ENCODE measurements around the gene CST6.
"Not testable (repeated sequence)": the region's sequence is repeated elsewhere in the genome, so short reads cannot be mapped to it uniquely, and the experiment has no call there.

CST6 gene

DNA sequence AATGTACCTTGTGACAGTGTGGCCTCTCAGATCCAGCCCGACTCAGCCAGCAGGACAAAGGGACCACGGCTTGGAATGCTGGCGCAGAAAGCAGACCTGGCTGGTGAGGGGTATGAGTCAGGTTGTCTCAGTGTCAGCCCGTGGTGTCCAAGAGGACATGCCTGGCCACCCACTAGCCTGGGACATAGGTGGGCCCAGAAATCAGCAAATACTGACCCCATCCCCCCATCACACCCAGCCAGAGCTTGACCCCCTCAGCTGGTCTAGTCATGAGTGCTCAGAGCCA lies 5.0 kb upstream of the CST6 start:
- H3K9me3 ChIP-seq (ENCODE audit: control insufficient read depth, low read length): no peaks in the 10 kb centered on the region
- H3K27ac ChIP-seq (ENCODE audit: insufficient read depth, low read length, poor library complexity, severe bottlenecking): no peak overlapping the region
- peaks cover 10% of the 10 kb centered on the region for H3K36me3 ChIP-seq (ENCODE audit: control insufficient read depth, insufficient read depth, low read length)
- H3K27me3 ChIP-seq (replicated peaks; ENCODE audit: control insufficient read depth, insufficient read depth, low read length, poor library complexity, severe bottlenecking): peaks cover 7% of the 10 kb centered on the region
- peaks cover 7% of the 10 kb centered on the region for H3K4me1 ChIP-seq (ENCODE audit: control insufficient read depth, insufficient read depth, low read length, poor library complexity, severe bottlenecking)
- no peak overlapping the region for H3K4me3 ChIP-seq (ENCODE audit: insufficient read depth, low read depth, low read length, poor library complexity, severe bottlenecking)
- no peak for DNase-seq

- H3K9me3 ChIP-seq (ENCODE audit: control insufficient read depth, low read length): no peaks in the 10 kb centered on the region
- no peak for DNase-seq
- peaks cover 11% of the 10 kb centered on the region for H3K27me3 ChIP-seq (replicated peaks; ENCODE audit: control insufficient read depth, insufficient read depth, low read length, poor library complexity, severe bottlenecking)
- H3K4me1 ChIP-seq (ENCODE audit: control insufficient read depth, insufficient read depth, low read length, poor library complexity, severe bottlenecking): peaks cover 11% of the 10 kb centered on the region
- peaks cover 10% of the 10 kb centered on the region for H3K36me3 ChIP-seq (ENCODE audit: control insufficient read depth, insufficient read depth, low read length)
- H3K27ac ChIP-seq (ENCODE audit: insufficient read depth, low read length, poor library complexity, severe bottlenecking): no peak overlapping the region
- H3K4me3 ChIP-seq (ENCODE audit: insufficient read depth, low read depth, low read length, poor library complexity, severe bottlenecking): no peak overlapping the region
These were observed 4.6 kb upstream of the CST6 start for GRCh38 chr11:66007201-66007634.

DNA sequence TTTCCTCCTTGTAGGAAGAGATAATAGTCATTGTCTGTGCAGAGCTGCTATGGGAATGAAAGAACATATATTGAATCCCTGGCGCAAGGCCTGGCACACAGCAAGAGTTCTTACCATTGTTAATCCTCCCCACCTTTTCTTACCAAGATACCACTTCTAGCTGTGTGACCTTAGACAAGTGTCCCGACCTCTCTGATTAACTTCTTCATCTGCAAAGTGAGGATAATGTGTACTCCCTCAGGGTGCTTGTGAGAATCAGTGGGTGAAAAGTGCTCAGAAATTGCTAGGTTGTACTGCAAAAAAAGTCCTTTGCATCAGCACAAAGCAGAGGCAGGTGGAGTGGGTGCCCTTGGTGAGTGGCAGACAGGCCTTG lies 3.7 kb upstream of the CST6 start:
- Histone ChIP-seq H3K4me3 (ENCODE audit: insufficient read depth, low read depth, low read length, poor library complexity, severe bottlenecking) (no peak overlapping the region), H3K9me3 (ENCODE audit: control insufficient read depth, low read length) (no peaks in the 10 kb centered on the region), H3K27me3 (replicated peaks; ENCODE audit: control insufficient read depth, insufficient read depth, low read length, poor library complexity, severe bottlenecking) (peaks cover 17% of the 10 kb centered on the region), H3K27ac (ENCODE audit: insufficient read depth, low read length, poor library complexity, severe bottlenecking) (no peak overlapping the region), H3K4me1 (ENCODE audit: control insufficient read depth, insufficient read depth, low read length, poor library complexity, severe bottlenecking) (peaks cover 7% of the 10 kb centered on the region), H3K36me3 (ENCODE audit: control insufficient read depth, insufficient read depth, low read length) (peaks cover 10% of the 10 kb centered on the region)
- no peak for DNase-seq

- Histone ChIP-seq H3K36me3 (ENCODE audit: control insufficient read depth, insufficient read depth, low read length) (peaks cover 10% of the 10 kb centered on the region), H3K27ac (ENCODE audit: insufficient read depth, low read length, poor library complexity, severe bottlenecking) (no peak overlapping the region), H3K4me3 (ENCODE audit: insufficient read depth, low read depth, low read length, poor library complexity, severe bottlenecking) (no peak overlapping the region), H3K9me3 (ENCODE audit: control insufficient read depth, low read length) (no peaks in the 10 kb centered on the region), H3K4me1 (ENCODE audit: control insufficient read depth, insufficient read depth, low read length, poor library complexity, severe bottlenecking) (peaks cover 6% of the 10 kb centered on the region), H3K27me3 (replicated peaks; ENCODE audit: control insufficient read depth, insufficient read depth, low read length, poor library complexity, severe bottlenecking) (peaks cover 22% of the 10 kb centered on the region)
- DNase-seq: no peak
These were observed 3.2 kb upstream of the CST6 start for GRCh38 chr11:66008468-66009101.

- peaks cover 22% of the 10 kb centered on the region for H3K27me3 ChIP-seq (replicated peaks; ENCODE audit: control insufficient read depth, insufficient read depth, low read length, poor library complexity, severe bottlenecking)
These were observed 1.8 kb upstream of the CST6 start for GRCh38 chr11:66010036-66010435.

GRCh38 chr11:66011239-66011784 lies 496 bp upstream of the CST6 start:
- Histone ChIP-seq H3K27me3 (replicated peaks; ENCODE audit: control insufficient read depth, insufficient read depth, low read length, poor library complexity, severe bottlenecking) (peaks cover 22% of the 10 kb centered on the region), H3K36me3 (ENCODE audit: control insufficient read depth, insufficient read depth, low read length) (no peaks in the 10 kb centered on the region), H3K4me3 (ENCODE audit: insufficient read depth, low read depth, low read length, poor library complexity, severe bottlenecking) (no peak overlapping the region), H3K9me3 (ENCODE audit: control insufficient read depth, low read length) (no peaks in the 10 kb centered on the region), H3K4me1 (ENCODE audit: control insufficient read depth, insufficient read depth, low read length, poor library complexity, severe bottlenecking) (peaks cover 6% of the 10 kb centered on the region), H3K27ac (ENCODE audit: insufficient read depth, low read length, poor library complexity, severe bottlenecking) (no peak overlapping the region)
- DNase-seq: no peak

More at GRCh38 chr11:66010036-66010435, 1.8 kb upstream of the CST6 start:
- not testable (repeated sequence) for H3K4me1 ChIP-seq (ENCODE audit: control insufficient read depth, insufficient read depth, low read length, poor library complexity, severe bottlenecking); H3K4me3 ChIP-seq (ENCODE audit: insufficient read depth, low read depth, low read length, poor library complexity, severe bottlenecking); DNase-seq; H3K27ac ChIP-seq (ENCODE audit: insufficient read depth, low read length, poor library complexity, severe bottlenecking); H3K9me3 ChIP-seq (ENCODE audit: control insufficient read depth, low read length); H3K36me3 ChIP-seq (ENCODE audit: control insufficient read depth, insufficient read depth, low read length)

DNA sequence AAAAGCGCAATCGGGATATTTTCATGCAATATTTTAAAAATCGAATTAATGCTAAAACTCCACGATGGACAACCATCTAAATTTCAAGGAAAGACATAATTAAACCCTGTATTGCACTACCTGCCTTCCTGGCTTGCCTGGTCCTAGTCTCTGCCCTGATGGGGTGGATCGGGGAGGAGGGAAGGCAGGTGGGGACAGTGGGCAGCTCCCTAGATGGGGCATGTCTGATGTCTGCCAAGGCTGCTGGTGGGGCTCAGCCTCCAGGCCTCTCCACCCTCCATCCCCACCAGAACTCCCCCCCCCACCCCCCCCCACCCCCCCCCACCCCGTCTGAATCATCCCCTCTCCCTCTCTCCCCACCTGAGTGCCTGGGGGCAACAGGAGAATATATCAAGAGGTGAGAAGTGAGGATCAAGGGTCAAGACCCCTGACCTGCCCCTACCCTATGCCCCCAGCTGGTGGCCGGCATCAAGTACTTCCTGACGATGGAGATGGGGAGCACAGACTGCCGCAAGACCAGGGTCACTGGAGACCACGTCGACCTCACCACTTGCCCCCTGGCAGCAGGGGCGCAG lies 650 bp downstream of the CST6 start:
- Histone ChIP-seq H3K4me3 (ENCODE audit: insufficient read depth, low read depth, low read length, poor library complexity, severe bottlenecking) (no peak overlapping the region), H3K9me3 (ENCODE audit: control insufficient read depth, low read length) (no peaks in the 10 kb centered on the region), H3K36me3 (ENCODE audit: control insufficient read depth, insufficient read depth, low read length) (no peaks in the 10 kb centered on the region), H3K4me1 (ENCODE audit: control insufficient read depth, insufficient read depth, low read length, poor library complexity, severe bottlenecking) (peaks cover 6% of the 10 kb centered on the region), H3K27ac (ENCODE audit: insufficient read depth, low read length, poor library complexity, severe bottlenecking) (no peak overlapping the region), H3K27me3 (replicated peaks; ENCODE audit: control insufficient read depth, insufficient read depth, low read length, poor library complexity, severe bottlenecking) (peaks cover 22% of the 10 kb centered on the region)
- no peak for DNase-seq

DNA sequence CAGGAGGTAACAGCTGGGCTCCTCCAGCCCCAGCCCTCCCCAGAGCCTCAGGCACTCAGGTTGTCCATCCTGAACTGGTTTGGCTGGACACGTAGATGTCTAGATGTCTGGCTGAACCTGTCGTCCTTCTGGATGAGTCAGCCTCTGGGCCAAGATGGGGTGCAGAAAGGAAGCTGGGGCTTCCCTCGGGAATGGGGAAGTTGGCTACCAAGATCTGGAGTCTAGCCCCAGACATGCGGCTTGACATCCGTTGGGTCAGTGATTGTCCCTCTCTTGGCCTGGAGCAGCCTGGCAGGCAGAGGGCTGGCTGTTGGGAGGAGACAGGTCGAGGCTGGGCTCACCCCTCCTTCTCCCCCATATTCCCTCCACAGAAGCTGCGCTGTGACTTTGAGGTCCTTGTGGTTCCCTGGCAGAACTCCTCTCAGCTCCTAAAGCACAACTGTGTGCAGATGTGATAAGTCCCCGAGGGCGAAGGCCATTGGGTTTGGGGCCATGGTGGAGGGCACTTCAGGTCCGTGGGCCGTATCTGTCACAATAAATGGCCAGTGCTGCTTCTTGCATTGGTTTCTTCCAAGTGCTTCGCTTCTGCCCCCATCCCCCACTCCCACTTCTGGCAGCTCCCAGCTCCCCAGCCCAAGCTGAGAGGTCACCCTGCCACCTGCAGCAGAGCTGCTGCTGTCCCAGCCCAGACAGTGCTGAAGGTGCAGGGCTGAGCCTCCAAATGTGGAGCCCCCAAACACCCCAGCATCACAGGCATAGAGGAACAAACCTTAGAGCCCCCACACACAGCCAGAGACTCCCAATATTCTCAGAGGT lies 1.3 kb downstream of the CST6 start:
- no peak overlapping the region for H3K4me3 ChIP-seq (ENCODE audit: insufficient read depth, low read depth, low read length, poor library complexity, severe bottlenecking)
- no peak overlapping the region for H3K27ac ChIP-seq (ENCODE audit: insufficient read depth, low read length, poor library complexity, severe bottlenecking)
- no peaks in the 10 kb centered on the region for H3K9me3 ChIP-seq (ENCODE audit: control insufficient read depth, low read length)
- H3K27me3 ChIP-seq (replicated peaks; ENCODE audit: control insufficient read depth, insufficient read depth, low read length, poor library complexity, severe bottlenecking): peaks cover 22% of the 10 kb centered on the region
- no peaks in the 10 kb centered on the region for H3K36me3 ChIP-seq (ENCODE audit: control insufficient read depth, insufficient read depth, low read length)
- DNase-seq: no peak
- peaks cover 6% of the 10 kb centered on the region for H3K4me1 ChIP-seq (ENCODE audit: control insufficient read depth, insufficient read depth, low read length, poor library complexity, severe bottlenecking)

GRCh38 chr11:66013762-66014100 lies 1.9 kb downstream of the CST6 start:
- Histone ChIP-seq H3K36me3 (ENCODE audit: control insufficient read depth, insufficient read depth, low read length) (no peaks in the 10 kb centered on the region), H3K4me3 (ENCODE audit: insufficient read depth, low read depth, low read length, poor library complexity, severe bottlenecking) (no peak overlapping the region), H3K27ac (ENCODE audit: insufficient read depth, low read length, poor library complexity, severe bottlenecking) (no peak overlapping the region), H3K4me1 (ENCODE audit: control insufficient read depth, insufficient read depth, low read length, poor library complexity, severe bottlenecking) (peaks cover 6% of the 10 kb centered on the region), H3K9me3 (ENCODE audit: control insufficient read depth, low read length) (no peaks in the 10 kb centered on the region), H3K27me3 (replicated peaks; ENCODE audit: control insufficient read depth, insufficient read depth, low read length, poor library complexity, severe bottlenecking) (peaks cover 22% of the 10 kb centered on the region)
- DNase-seq: no peak

DNA sequence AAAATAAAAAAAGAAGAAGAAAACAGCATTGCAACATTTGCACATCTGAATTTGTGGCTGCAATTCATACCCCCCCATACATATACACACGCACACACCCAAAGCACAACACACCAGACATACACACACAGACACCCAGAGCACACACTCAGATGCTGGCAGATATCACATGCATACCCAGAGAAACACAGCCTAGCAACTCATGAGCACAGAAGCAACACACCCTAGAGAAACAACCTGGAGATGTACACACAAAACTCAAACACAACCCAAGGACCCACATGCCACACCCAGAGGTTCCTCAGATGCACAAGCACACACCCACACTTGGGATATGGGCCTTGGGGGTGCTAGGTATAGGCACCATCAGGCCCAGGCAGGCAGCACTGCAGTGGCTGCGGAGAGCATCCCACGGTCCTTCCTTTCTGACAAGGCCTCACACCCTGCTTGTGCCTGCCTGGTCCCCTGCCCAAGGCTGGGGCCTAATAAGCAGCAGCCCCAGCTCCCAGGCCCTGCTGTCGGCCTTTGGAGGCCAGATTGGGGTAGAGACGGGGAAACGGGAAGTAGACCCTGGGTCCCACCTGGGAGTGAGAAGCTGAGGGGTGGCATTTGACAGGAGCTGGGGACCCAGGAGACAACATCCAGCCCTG lies 3.1 kb downstream of the CST6 start:
- peaks cover 6% of the 10 kb centered on the region for H3K4me1 ChIP-seq (ENCODE audit: control insufficient read depth, insufficient read depth, low read length, poor library complexity, severe bottlenecking)
- H3K27me3 ChIP-seq (replicated peaks; ENCODE audit: control insufficient read depth, insufficient read depth, low read length, poor library complexity, severe bottlenecking): peaks cover 22% of the 10 kb centered on the region
- H3K4me3 ChIP-seq (ENCODE audit: insufficient read depth, low read depth, low read length, poor library complexity, severe bottlenecking): no peak overlapping the region
- H3K9me3 ChIP-seq (ENCODE audit: control insufficient read depth, low read length): no peaks in the 10 kb centered on the region
- H3K27ac ChIP-seq (ENCODE audit: insufficient read depth, low read length, poor library complexity, severe bottlenecking): no peak overlapping the region
- no peak for DNase-seq
- no peaks in the 10 kb centered on the region for H3K36me3 ChIP-seq (ENCODE audit: control insufficient read depth, insufficient read depth, low read length)

All from effector memory CD4-positive, alpha-beta T cell (primary cell).